ENCODE measurements around the gene CD109.

The CD109 gene

GRCh38 chr6:73731285-73731684, 35.3 kb downstream of the CD109 start:
- no peak for DNase-seq

- peak; percentile 65 to 67 for DNase-seq
These were observed 37.1 kb downstream of the CD109 start for GRCh38 chr6:73732845-73733675.

GRCh38 chr6:73733791-73734190, 37.8 kb downstream of the CD109 start:
- DNase-seq = no peak

GRCh38 chr6:73734832-73735453, 38.9 kb downstream of the CD109 start:
- DNase-seq = no peak

- DNase-seq = no peak
These were observed 42.5 kb downstream of the CD109 start for GRCh38 chr6:73738367-73739028.

GRCh38 chr6:73739096-73739495, 43.1 kb downstream of the CD109 start:
- DNase-seq = peak in 1 of 2 donors; percentile 61

- no peak for DNase-seq
These were observed 46.4 kb downstream of the CD109 start for GRCh38 chr6:73742433-73742832.

- no peak for DNase-seq
These were observed 47.1 kb downstream of the CD109 start for GRCh38 chr6:73743081-73743480.

- no peak for DNase-seq
These were observed 47.6 kb downstream of the CD109 start for GRCh38 chr6:73743556-73743955.

GRCh38 chr6:73746787-73747186, 50.8 kb downstream of the CD109 start:
- no peak for DNase-seq

GRCh38 chr6:73747289-73747688, 51.3 kb downstream of the CD109 start:
- peak in 1 of 2 donors; percentile 17 for DNase-seq

- DNase-seq = no peak
These were observed 56.9 kb downstream of the CD109 start for GRCh38 chr6:73752943-73753342.

GRCh38 chr6:73766040-73766439, 70.0 kb downstream of the CD109 start:
- DNase-seq = no peak

- no peak for DNase-seq
These were observed 72.6 kb downstream of the CD109 start for GRCh38 chr6:73768558-73768957.

GRCh38 chr6:73769976-73770375, 74.0 kb downstream of the CD109 start:
- no peak for DNase-seq

GRCh38 chr6:73774311-73774774, 78.3 kb downstream of the CD109 start:
- no peak for DNase-seq

- no peak for DNase-seq
These were observed 83.9 kb downstream of the CD109 start for GRCh38 chr6:73779943-73780342.

GRCh38 chr6:73782911-73783310, 86.9 kb downstream of the CD109 start:
- DNase-seq = no peak

- DNase-seq = no peak
These were observed 88.9 kb downstream of the CD109 start for GRCh38 chr6:73784726-73785505.

- DNase-seq = no peak
These were observed 94.6 kb downstream of the CD109 start for GRCh38 chr6:73790574-73790973.

- DNase-seq = no peak
These were observed 95.3 kb downstream of the CD109 start for GRCh38 chr6:73791336-73791735.

GRCh38 chr6:73792738-73793137, 96.7 kb downstream of the CD109 start:
- no peak for DNase-seq

- no peak for DNase-seq
These were observed 100.9 kb downstream of the CD109 start for GRCh38 chr6:73796881-73797280.

All from CD4-positive, alpha-beta T cell treated with Interleukin-1 beta for 1 hour (primary cell).